HG03565 (cell line): ENCODE data around the gene CRYAA.
"Not testable (repeated sequence)": the region's sequence is repeated elsewhere in the genome, so short reads cannot be mapped to it uniquely, and the experiment has no call there.

ENCODE experiments used
- ATAC-seq: cut with Tn5 transposase; IDR thresholded peaks from one replicate; pipeline ENCODE4 v1.9.1; 2021; ENCODE audit warnings: mild to moderate bottlenecking, moderate library complexity; ENCODE audit not compliant: unreplicated experiment

The CRYAA gene

GRCh38 chr21:43176621-43177020 is 7.8 kb downstream of the CRYAA start:
- not testable (repeated sequence) for ATAC-seq

- not testable (repeated sequence) for ATAC-seq
Measured at GRCh38 chr21:43177043-43177906, 8.5 kb downstream of the CRYAA start.

- ATAC-seq = not testable (repeated sequence)
Measured at GRCh38 chr21:43178175-43178826, 9.5 kb downstream of the CRYAA start.

GRCh38 chr21:43181033-43181432 is 12.2 kb downstream of the CRYAA start:
- not testable (repeated sequence) for ATAC-seq

- ATAC-seq = not testable (repeated sequence)
Measured at GRCh38 chr21:43187268-43187667, 18.5 kb downstream of the CRYAA start.

- no peak for ATAC-seq
Measured at GRCh38 chr21:43187715-43188114, 18.9 kb downstream of the CRYAA start.

GRCh38 chr21:43188181-43188580 is 19.4 kb downstream of the CRYAA start:
- ATAC-seq = no peak

- ATAC-seq = no peak
Measured at GRCh38 chr21:43188592-43189210, 19.9 kb downstream of the CRYAA start.

- no peak for ATAC-seq
Measured at GRCh38 chr21:43189936-43190335, 21.1 kb downstream of the CRYAA start.

GRCh38 chr21:43190544-43190943 is 21.7 kb downstream of the CRYAA start:
- ATAC-seq = no peak

GRCh38 chr21:43190951-43191350 is 22.1 kb downstream of the CRYAA start:
- no peak for ATAC-seq

- ATAC-seq = no peak
Measured at GRCh38 chr21:43191521-43191920, 22.7 kb downstream of the CRYAA start.

GRCh38 chr21:43191971-43192370 is 23.2 kb downstream of the CRYAA start:
- no peak for ATAC-seq

- no peak for ATAC-seq
Measured at GRCh38 chr21:43192501-43193081, 23.8 kb downstream of the CRYAA start.

GRCh38 chr21:43193088-43193650 is 24.4 kb downstream of the CRYAA start:
- no peak for ATAC-seq

- ATAC-seq = no peak
Measured at GRCh38 chr21:43193651-43194302, 25.0 kb downstream of the CRYAA start.

- no peak for ATAC-seq
Measured at GRCh38 chr21:43194303-43195120, 25.7 kb downstream of the CRYAA start.

GRCh38 chr21:43195121-43196021 is 26.6 kb downstream of the CRYAA start:
- ATAC-seq = no peak

GRCh38 chr21:43196826-43197225 is 28.0 kb downstream of the CRYAA start:
- no peak for ATAC-seq
